Fibroblast of lung (primary cell): ENCODE measurements around the gene SLC9A3.

Experiments
- EZH2 ChIP-seq: IDR thresholded peaks from 2 replicates; pipeline ENCODE4 v1.5.1; 2012; ENCODE audit warnings: low read length, control low read depth, mild to moderate bottlenecking; ENCODE audit errors: missing control alignments
- TF ChIP-seq, protein P1 (sequence below), 2 donors: IDR thresholded peaks in 1 of 2; conservative IDR thresholded peaks in 1 of 2; 1 replicate in 1 of 2; 2 replicates in 1 of 2; pipeline ENCODE4 v1.5.1; 2011 to 2012; ENCODE audit warnings: low read length in 2 of 2, control low read depth in 1 of 2, inconsistent platforms in 1 of 2, low read depth in 1 of 2, mild to moderate bottlenecking in 1 of 2

DNA sequence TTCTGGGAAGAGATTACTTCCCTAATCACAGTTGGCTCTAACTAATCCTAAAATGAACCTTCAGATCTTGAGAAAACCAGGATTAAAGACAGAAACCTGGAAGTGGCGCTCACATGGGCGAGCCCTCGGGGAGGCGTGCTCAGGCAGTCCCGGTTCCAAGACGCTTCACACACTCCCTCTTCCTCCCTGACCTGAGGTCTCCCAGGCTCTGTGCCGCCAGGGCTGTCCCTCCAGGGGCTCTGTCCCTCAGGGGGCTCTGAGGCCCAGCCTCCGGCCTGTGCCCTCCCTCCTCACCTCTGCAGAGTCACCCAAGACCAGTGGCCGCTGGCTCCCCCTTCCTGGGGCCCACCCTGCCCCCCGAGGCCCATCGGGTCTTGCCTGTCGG is 10.2 kb downstream of the SLC9A3 start:
- TF ChIP-seq, protein P1, sequence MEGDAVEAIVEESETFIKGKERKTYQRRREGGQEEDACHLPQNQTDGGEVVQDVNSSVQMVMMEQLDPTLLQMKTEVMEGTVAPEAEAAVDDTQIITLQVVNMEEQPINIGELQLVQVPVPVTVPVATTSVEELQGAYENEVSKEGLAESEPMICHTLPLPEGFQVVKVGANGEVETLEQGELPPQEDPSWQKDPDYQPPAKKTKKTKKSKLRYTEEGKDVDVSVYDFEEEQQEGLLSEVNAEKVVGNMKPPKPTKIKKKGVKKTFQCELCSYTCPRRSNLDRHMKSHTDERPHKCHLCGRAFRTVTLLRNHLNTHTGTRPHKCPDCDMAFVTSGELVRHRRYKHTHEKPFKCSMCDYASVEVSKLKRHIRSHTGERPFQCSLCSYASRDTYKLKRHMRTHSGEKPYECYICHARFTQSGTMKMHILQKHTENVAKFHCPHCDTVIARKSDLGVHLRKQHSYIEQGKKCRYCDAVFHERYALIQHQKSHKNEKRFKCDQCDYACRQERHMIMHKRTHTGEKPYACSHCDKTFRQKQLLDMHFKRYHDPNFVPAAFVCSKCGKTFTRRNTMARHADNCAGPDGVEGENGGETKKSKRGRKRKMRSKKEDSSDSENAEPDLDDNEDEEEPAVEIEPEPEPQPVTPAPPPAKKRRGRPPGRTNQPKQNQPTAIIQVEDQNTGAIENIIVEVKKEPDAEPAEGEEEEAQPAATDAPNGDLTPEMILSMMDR (conservative IDR thresholded peaks at IDR 0.05 in 1 of 2, IDR thresholded peaks at IDR 0.05 in 1 of 2; ENCODE audit: low read depth in 1 of 2, low read length in 2 of 2) = no peak
- TF ChIP-seq EZH2 = no peak
